NT2/D1 (cell line): ENCODE measurements around the gene GSAP.

Experiments
- SUZ12 ChIP-seq: IDR thresholded peaks from 2 replicates; pipeline ENCODE4 v1.6.1; 2011; ENCODE audit not compliant: insufficient read length, insufficient read depth; ENCODE audit errors: extremely low read depth
- YY1 ChIP-seq: IDR thresholded peaks from 2 replicates; pipeline ENCODE4 v1.6.1; 2011; ENCODE audit not compliant: insufficient read length, insufficient read depth
- ZNF274 ChIP-seq: IDR thresholded peaks from 2 replicates; pipeline ENCODE4 v1.6.1; 2011; ENCODE audit warnings: mild to moderate bottlenecking, low read depth, low read length

GRCh38 chr7:77461246-77461645, 45.1 kb upstream of the GSAP start:
- TF ChIP-seq SUZ12 (no peak), ZNF274 (no peak), YY1 (no peak)
